H1 (cell line): Measurements from ENCODE around the gene VNN1. TPM values are rescaled to one million over a fixed set of nuclear protein-coding genes. Genes with fewer than 3 reads are reported as not detected.

Source experiments
- CTCF ChIA-PET: fragments of 300-600 bp; sonication (Branson Sonifier 250); formaldehyde crosslinking; loops from one replicate; lab custom pipeline; 2021; ENCODE audit not compliant: partially characterized antibody; lab: Charles Lee
- POLR2A ChIA-PET: fragments of 300-600 bp; sonication (Branson Sonifier 250); formaldehyde crosslinking; loops from one replicate; lab custom pipeline; 2021; ENCODE audit warnings: inconsistent platforms; ENCODE audit not compliant: partially characterized antibody; lab: Charles Lee
- DNase-seq, 2 experiments: peaks; one replicate each; pipeline versions ENCODE4 v3.0.0 to v3.0.0-alpha.2; 2010 to 2022; ENCODE audit warnings: low spot score in 2 of 2, low read depth in 1 of 2, mixed read lengths in 1 of 2
- FAIRE-seq: peaks from 2 replicates; lab custom pipeline; 2011; peaks lifted over from hg19 to GRCh38; lab: Jason Lieb, UNC
- H2AFZ ChIP-seq: 2 replicates; pipeline ENCODE4 v1.8.1; 2012; ENCODE audit warnings: low read length, inconsistent platforms
- H2AK5ac ChIP-seq: 2 replicates; pipeline ENCODE4 v1.6.1; 2013; ENCODE audit warnings: low read depth, low read length
- H2BK120ac ChIP-seq: replicated peaks from 2 replicates; pipeline ENCODE3; 2013; ENCODE audit warnings: low read depth, low read length, inconsistent platforms
- H2BK12ac ChIP-seq: 2 replicates; pipeline ENCODE4 v1.6.1; 2013; ENCODE audit warnings: low read depth, low read length
- H2BK15ac ChIP-seq: 2 replicates; pipeline ENCODE4 v1.6.1; 2013; ENCODE audit warnings: low read length
- H2BK20ac ChIP-seq: 2 replicates; pipeline ENCODE4 v1.6.1; 2013; ENCODE audit warnings: low read length
- H2BK5ac ChIP-seq: 2 replicates; pipeline ENCODE4 v1.6.1; 2013; ENCODE audit warnings: low read depth, low read length
- H3K14ac ChIP-seq: 2 replicates; pipeline ENCODE4 v1.6.1; 2013; ENCODE audit warnings: inconsistent platforms; ENCODE audit not compliant: insufficient read length
- H3K18ac ChIP-seq: 2 replicates; pipeline ENCODE4 v1.6.1; 2013; ENCODE audit warnings: low read length; ENCODE audit errors: extremely low read depth
- H3K23ac ChIP-seq: 2 replicates; pipeline ENCODE4 v1.6.1; 2013; ENCODE audit warnings: inconsistent platforms; ENCODE audit not compliant: insufficient read length
- H3K23me2 ChIP-seq: 2 replicates; pipeline ENCODE4 v1.6.1; 2013; ENCODE audit warnings: low read depth, low read length
- H3K27ac ChIP-seq: 2 replicates; pipeline ENCODE4 v1.6.1; 2011; ENCODE audit warnings: low read depth, low read length, inconsistent platforms
- H3K27me3 ChIP-seq, 4 experiments: replicated peaks in 1 of 4; 1 replicate in 1 of 4; 2 replicates in 3 of 4; pipeline versions ENCODE4 v1.6.1 to v1.8.1; 2011 to 2013; ENCODE audit warnings: low read length in 3 of 4, mild to moderate bottlenecking in 3 of 4, inconsistent platforms in 2 of 4, mixed read lengths in 2 of 4, moderate library complexity in 1 of 4; ENCODE audit not compliant: control insufficient read depth in 3 of 4, insufficient read depth in 3 of 4; ENCODE audit errors: extremely low read depth in 1 of 4
- H3K36me3 ChIP-seq, 4 experiments: 2 replicates each; pipeline versions ENCODE4 v1.6.1 to v1.8.1; 2011 to 2013; ENCODE audit warnings: mild to moderate bottlenecking in 4 of 4, low read length in 3 of 4, moderate library complexity in 2 of 4, control low read depth in 1 of 4, inconsistent platforms in 1 of 4; ENCODE audit not compliant: insufficient read depth in 4 of 4, control insufficient read depth in 2 of 4
- H3K4ac ChIP-seq: replicated peaks from 2 replicates; pipeline ENCODE3; 2013; ENCODE audit warnings: low read length, low read depth, mixed read lengths, inconsistent platforms; ENCODE audit not compliant: insufficient read length
- H3K4me1 ChIP-seq, 4 experiments: replicated peaks in 1 of 4; 1 replicate in 1 of 4; 2 replicates in 3 of 4; pipeline versions ENCODE4 v1.6.1 to v1.8.1; 2011 to 2013; ENCODE audit warnings: low read length in 3 of 4, inconsistent platforms in 2 of 4, mixed read lengths in 1 of 4; ENCODE audit not compliant: insufficient read depth in 4 of 4, control insufficient read depth in 3 of 4
- H3K4me2 ChIP-seq, 2 experiments: 2 replicates each; pipeline versions ENCODE4 v1.6.1 to v1.8.1; 2011 to 2013; ENCODE audit warnings: low read depth in 2 of 2, low read length in 2 of 2, control low read depth in 1 of 2, inconsistent platforms in 1 of 2, mild to moderate bottlenecking in 1 of 2; ENCODE audit not compliant: insufficient read depth in 1 of 2
- H3K4me3 ChIP-seq, 4 experiments: fragments of 200-600, 300-600 bp in 1 of 4; sonication (generic), shearing (Covaris generic), sonication (Bioruptor Twin) in 1 of 4; 2 replicates each; pipeline versions ENCODE4 v1.5.1 to v1.8.1; 2011 to 2016; ENCODE audit warnings: low read length in 4 of 4, low read depth in 3 of 4, control low read depth in 2 of 4, inconsistent platforms in 2 of 4, mild to moderate bottlenecking in 2 of 4, mixed read lengths in 1 of 4, moderate library complexity in 1 of 4; ENCODE audit not compliant: insufficient read depth in 2 of 4; ENCODE audit errors: extremely low read depth in 1 of 4
- H3K56ac ChIP-seq: replicated peaks from 2 replicates; pipeline ENCODE3; 2013; ENCODE audit warnings: low read depth, mild to moderate bottlenecking, mixed read lengths, low read length, inconsistent platforms; ENCODE audit not compliant: insufficient read length
- H3K79me1 ChIP-seq: 2 replicates; pipeline ENCODE4 v1.6.1; 2013; ENCODE audit warnings: low read depth, low read length, control low read depth
- H3K79me2 ChIP-seq, 2 experiments: 2 replicates each; pipeline versions ENCODE4 v1.6.1 to v1.8.1; 2012 to 2013; ENCODE audit warnings: low read length in 2 of 2, mild to moderate bottlenecking in 2 of 2, inconsistent platforms in 1 of 2; ENCODE audit not compliant: insufficient read depth in 2 of 2, control insufficient read depth in 1 of 2
- H3K9ac ChIP-seq, 4 experiments: replicated peaks in 1 of 4; 1 replicate in 1 of 4; 2 replicates in 3 of 4; pipeline versions ENCODE4 v1.6.1 to v1.8.1; 2011 to 2013; ENCODE audit warnings: low read depth in 3 of 4, low read length in 3 of 4, control low read depth in 2 of 4, mild to moderate bottlenecking in 2 of 4, moderate library complexity in 2 of 4, inconsistent platforms in 1 of 4; ENCODE audit errors: extremely low read depth in 1 of 4
- H3K9me3 ChIP-seq, 2 experiments: 2 replicates each; pipeline versions ENCODE4 v1.6.1 to v1.8.1; 2012 to 2013; ENCODE audit warnings: mild to moderate bottlenecking in 2 of 2, moderate library complexity in 2 of 2, control low read depth in 1 of 2, inconsistent platforms in 1 of 2, low read depth in 1 of 2, low read length in 1 of 2, mixed read lengths in 1 of 2; ENCODE audit not compliant: insufficient read depth in 2 of 2
- H4K20me1 ChIP-seq, 2 experiments: replicated peaks in 1 of 2; 2 replicates each; pipeline versions ENCODE3 to v1.8.1; 2011 to 2013; ENCODE audit warnings: inconsistent platforms in 2 of 2, low read length in 2 of 2, mild to moderate bottlenecking in 1 of 2; ENCODE audit not compliant: insufficient read depth in 2 of 2, control insufficient read depth in 1 of 2
- H4K5ac ChIP-seq: 2 replicates; pipeline ENCODE4 v1.6.1; 2013; ENCODE audit warnings: low read length, low read depth, mixed read lengths, inconsistent platforms; ENCODE audit not compliant: insufficient read length
- H4K8ac ChIP-seq: 2 replicates; pipeline ENCODE4 v1.8.0; 2013; ENCODE audit warnings: mild to moderate bottlenecking, moderate library complexity, low read length, inconsistent platforms; ENCODE audit not compliant: insufficient read depth; ENCODE audit errors: extremely low read depth
- H4K91ac ChIP-seq: replicated peaks from 2 replicates; pipeline ENCODE3; 2013; ENCODE audit warnings: low read length, mixed read lengths, inconsistent platforms; ENCODE audit not compliant: insufficient read length
- CREB1 ChIP-seq: IDR thresholded peaks from 2 replicates; pipeline ENCODE4 v1.6.1; 2012; ENCODE audit warnings: inconsistent platforms
- SP1 ChIP-seq: IDR thresholded peaks from 2 replicates; pipeline ENCODE4 v1.6.1; 2011; ENCODE audit warnings: low read depth, low read length
- WGBS, 2 experiments: shearing (Covaris generic) in 1 of 2; methylation state at CpG; one replicate each; pipeline versions ENCODE4 v1.1.6 to v1.1.7; 2013 to 2015; ENCODE audit warnings: low lambda C conversion rate in 2 of 2, mixed read lengths in 2 of 2, inconsistent platforms in 1 of 2, low coverage in 1 of 2, missing lambda C conversion rate in 1 of 2; ENCODE audit not compliant: insufficient replicate concordance in 2 of 2, insufficient coverage in 1 of 2, insufficient read length in 1 of 2; ENCODE audit errors: extremely low coverage in 1 of 2, missing lambda C conversion rate in 1 of 2; 5-methylcytosine and 5-hydroxymethylcytosine counted together
- polyA plus RNA-seq, 7 experiments: library from polyadenylated mRNA; depleted of rRNA in 3 of 7; stranded (reverse) in 5 of 7; unstranded in 2 of 7; fragments of >200 nt in 5 of 7; fragments of 200-250 nt in 2 of 7; gene quantifications; 1 replicate in 5 of 7; 2 replicates in 1 of 7; 4 replicates in 1 of 7; pipeline versions ENCODE4 v1.2.1 to v1.2.3, GENCODE V29; 2011 to 2013; ENCODE audit warnings: missing spikeins in 2 of 7, mixed read lengths in 2 of 7
- total RNA-seq: library from RNA; stranded (reverse); fragmentation: NEBNext Ultra II Directional; extraction: Animal tissue kit (Norgen Biotek cat#: 25700); gene quantifications from 2 replicates; pipeline ENCODE4 v1.2.1, GENCODE V29; 2021

Gene VNN1
- total and polyA plus RNA-seq, 2 of the 8 experiments (the other 6 are each of a cell fraction or from before 2014, with no cell fraction given), result not detected

DNA sequence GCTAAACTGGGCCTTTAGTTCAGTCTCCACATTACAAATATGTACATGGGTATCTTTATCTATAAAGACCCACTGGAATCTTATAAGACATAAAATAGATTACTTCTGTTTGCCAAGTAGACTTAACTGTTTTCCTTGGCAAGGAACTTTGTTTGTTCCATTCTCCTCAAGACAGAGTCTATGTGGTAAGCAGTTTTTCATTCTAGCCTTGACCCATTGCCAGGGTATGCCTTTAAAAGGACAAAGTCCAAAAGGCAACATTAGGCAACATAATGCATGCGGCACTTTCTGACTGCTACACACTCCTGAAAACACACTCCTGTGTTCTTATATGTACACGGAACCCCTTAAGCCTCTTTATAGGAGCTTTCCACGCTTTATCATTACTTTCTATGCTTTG, 20.4 kb downstream of the VNN1 start:
- H2AFZ ChIP-seq, result no peak overlapping the region
- TF ChIP-seq SP1, result no peak
- TF ChIP-seq CREB1, result no peak

More for the DNA sequence above, 20.4 kb downstream of the VNN1 start:
- ChIA-PET CTCF (interaction anchor here (0.7 to 2.1 kb wide), 4 partner anchors 22 to 144 kb away, joined by 3 to 8 read pairs (median 4); partner anchors contain the start of gene SLC18B1), POLR2A (no interaction called here)
- Histone ChIP-seq H2BK5ac (no peak overlapping the region), H4K20me1 (no peaks in the 10 kb centered on the region), H4K91ac (no peak overlapping the region), H2AK5ac (no peak overlapping the region), H2BK120ac (no peak overlapping the region), H2BK12ac (no peak overlapping the region), H3K27ac (no peak overlapping the region), H3K4me2 (no peak overlapping the region), H2BK15ac (no peak overlapping the region), H3K23me2 (no peaks in the 10 kb centered on the region), H3K4ac (no peak overlapping the region), H3K9me3 (no peaks in the 10 kb centered on the region), H3K4me1 (no peaks in the 10 kb centered on the region), H3K56ac (no peak overlapping the region), H3K4me3 (no peak overlapping the region), H3K23ac (no peak overlapping the region), H3K14ac (no peak overlapping the region), H3K79me2 (no peaks in the 10 kb centered on the region), H4K5ac (no peak overlapping the region), H3K79me1 (no peaks in the 10 kb centered on the region), H3K27me3 (no peaks in the 10 kb centered on the region), H3K36me3 (no peaks in the 10 kb centered on the region), H3K9ac (no peak overlapping the region), H3K18ac (no peak overlapping the region), H2BK20ac (no peak overlapping the region), H4K8ac (no peak overlapping the region)
- DNase-seq (no peak), FAIRE-seq (no peak)
- 60% methylated on average over 3 of the region's 3 CpGs; no CpG with 5 or more reads in 1 of the 2 experiments for WGBS, 2 experiments
